Keratinocyte (primary cell): ENCODE measurements around the gene HMGB2.

Experiments
- EZH2 ChIP-seq: IDR thresholded peaks from one replicate; pipeline ENCODE4 v1.6.1; 2012; ENCODE audit warnings: inconsistent platforms, mild to moderate bottlenecking, low read length, moderate library complexity
- TF ChIP-seq, protein P1 (sequence below), 3 experiments: IDR thresholded peaks in 1 of 3; conservative IDR thresholded peaks in 1 of 3; optimal IDR thresholded peaks in 1 of 3; 2 replicates in 2 of 3; 3 replicates in 1 of 3; pipeline versions ENCODE3 to v1.5.1; 2011; ENCODE audit warnings: low read length in 3 of 3, mild to moderate bottlenecking in 3 of 3, moderate library complexity in 2 of 3, control low read depth in 1 of 3, inconsistent platforms in 1 of 3; ENCODE audit not compliant: insufficient read depth in 2 of 3; ENCODE audit errors: extremely low read depth in 1 of 3

DNA sequence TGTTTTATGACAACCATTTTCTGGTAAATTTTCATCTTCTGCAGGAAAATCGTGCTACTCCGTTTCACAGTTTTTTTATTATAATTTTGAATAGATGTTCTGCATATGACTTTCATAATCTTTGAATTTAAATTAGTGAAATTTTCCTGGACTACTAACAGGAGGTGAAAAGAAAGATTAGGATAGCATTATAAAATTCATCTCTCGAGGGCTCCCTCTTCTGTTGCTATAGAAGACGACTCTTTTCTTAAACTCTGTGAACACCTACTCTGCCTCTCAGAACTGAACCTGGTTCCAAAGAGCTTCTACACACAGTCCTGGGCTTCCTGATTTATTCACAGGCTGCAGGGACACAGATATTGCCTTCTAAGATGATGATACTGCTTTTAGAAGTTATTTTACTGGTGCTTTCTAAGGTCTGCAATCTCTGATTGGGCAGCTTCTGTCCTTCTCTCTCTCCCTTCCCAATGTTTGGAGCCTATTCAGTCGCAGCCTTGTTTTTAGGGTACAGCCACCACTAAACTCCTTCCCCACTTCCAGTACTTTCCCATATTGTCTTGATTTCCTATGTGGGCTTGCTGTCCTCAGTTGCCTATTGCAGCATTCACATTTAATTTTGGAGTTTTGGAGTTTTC lies 26.5 kb upstream of the HMGB2 start:
- TF ChIP-seq, protein P1, sequence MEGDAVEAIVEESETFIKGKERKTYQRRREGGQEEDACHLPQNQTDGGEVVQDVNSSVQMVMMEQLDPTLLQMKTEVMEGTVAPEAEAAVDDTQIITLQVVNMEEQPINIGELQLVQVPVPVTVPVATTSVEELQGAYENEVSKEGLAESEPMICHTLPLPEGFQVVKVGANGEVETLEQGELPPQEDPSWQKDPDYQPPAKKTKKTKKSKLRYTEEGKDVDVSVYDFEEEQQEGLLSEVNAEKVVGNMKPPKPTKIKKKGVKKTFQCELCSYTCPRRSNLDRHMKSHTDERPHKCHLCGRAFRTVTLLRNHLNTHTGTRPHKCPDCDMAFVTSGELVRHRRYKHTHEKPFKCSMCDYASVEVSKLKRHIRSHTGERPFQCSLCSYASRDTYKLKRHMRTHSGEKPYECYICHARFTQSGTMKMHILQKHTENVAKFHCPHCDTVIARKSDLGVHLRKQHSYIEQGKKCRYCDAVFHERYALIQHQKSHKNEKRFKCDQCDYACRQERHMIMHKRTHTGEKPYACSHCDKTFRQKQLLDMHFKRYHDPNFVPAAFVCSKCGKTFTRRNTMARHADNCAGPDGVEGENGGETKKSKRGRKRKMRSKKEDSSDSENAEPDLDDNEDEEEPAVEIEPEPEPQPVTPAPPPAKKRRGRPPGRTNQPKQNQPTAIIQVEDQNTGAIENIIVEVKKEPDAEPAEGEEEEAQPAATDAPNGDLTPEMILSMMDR (optimal IDR thresholded peaks at IDR 0.05 in 1 of 3, IDR thresholded peaks at IDR 0.05 in 1 of 3, conservative IDR thresholded peaks at IDR 0.05 in 1 of 3; ENCODE audit: extremely low read depth in 1 of 3, insufficient read depth in 2 of 3, low read length in 3 of 3): no peak
- TF ChIP-seq EZH2: no peak
